Stomach (tissue), 4 donors: ENCODE results near the gene CTRB2.

Experiments
- CTCF ChIP-seq, 7 experiments: fragments of 450-650 bp in 4 of 7; fragments of 200-600 bp in 3 of 7; sonication (generic) in 3 of 7; IDR thresholded peaks; one replicate each; pipeline ENCODE4 v1.5.1; 2016 to 2019; ENCODE audit warnings: antibody characterized with exemption in 7 of 7, control low read depth in 2 of 7, mild to moderate bottlenecking in 1 of 7
- EP300 ChIP-seq: sonication (generic); formaldehyde crosslinking; IDR thresholded peaks from one replicate; pipeline ENCODE4 v1.6.1; 2017; ENCODE audit warnings: antibody characterized with exemption

DNA sequence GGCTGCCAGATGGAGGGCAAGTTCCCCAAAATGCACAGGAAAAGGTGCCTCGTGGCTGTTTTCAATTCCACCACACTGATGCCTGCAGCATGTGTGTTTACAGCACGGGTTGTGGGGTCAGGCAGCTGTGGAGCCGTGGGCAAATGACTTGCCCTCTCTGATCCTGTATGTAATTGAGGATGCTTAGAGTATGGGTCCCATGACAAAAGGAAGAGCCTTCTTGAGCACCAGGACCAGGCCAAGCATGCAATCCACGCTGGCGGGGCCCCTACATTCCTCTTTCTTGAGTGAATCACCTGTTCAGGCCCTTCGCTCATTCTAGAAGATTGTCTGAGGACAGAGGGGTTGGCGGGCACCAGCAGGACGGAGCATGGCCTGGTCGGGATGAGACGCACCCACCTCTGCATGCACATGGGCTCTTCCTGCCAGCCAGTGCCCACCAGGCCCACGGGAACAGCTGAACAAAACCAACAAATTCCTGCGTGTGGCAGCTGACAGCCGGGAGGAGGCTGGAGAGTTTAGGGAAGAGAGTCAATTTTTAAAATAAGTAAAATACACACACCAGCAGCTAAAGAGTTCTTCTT is 1.4 kb upstream of the CTRB2 start:
- TF ChIP-seq CTCF (IDR thresholded peaks at IDR 0.05) (no peak), EP300 (no peak)
